Measurements from ENCODE around the gene ESPN. TPM values are rescaled to one million over a fixed set of nuclear protein-coding genes. Genes with fewer than 3 reads are reported as not detected.
A peak's percentile ranks its signal among the peaks of the same experiment; 100 is the strongest.
"Not testable (repeated sequence)": the region's sequence is repeated elsewhere in the genome, so short reads cannot be mapped to it uniquely, and the experiment has no call there.

Gene ESPN
- total RNA-seq, 1 donor from 2014 or later, result 0.90 TPM

GRCh38 chr1:6447016-6447817, 22.6 kb downstream of the ESPN start:
- DNase-seq (ENCODE audit: low read depth in 2 of 2), result no peak

- DNase-seq (ENCODE audit: low read depth in 2 of 2), result no peak
Measured at GRCh38 chr1:6447818-6448748, 23.5 kb downstream of the ESPN start.

GRCh38 chr1:6448749-6449631, 24.4 kb downstream of the ESPN start:
- DNase-seq (ENCODE audit: low read depth in 2 of 2), result peak in 1 of 2 donors; percentile 28

GRCh38 chr1:6450005-6450450, 25.5 kb downstream of the ESPN start:
- no peak for DNase-seq (ENCODE audit: low read depth in 2 of 2)

GRCh38 chr1:6450486-6450885, 25.9 kb downstream of the ESPN start:
- not testable (repeated sequence) for DNase-seq (ENCODE audit: low read depth in 2 of 2)

GRCh38 chr1:6450943-6451373, 26.4 kb downstream of the ESPN start:
- DNase-seq (ENCODE audit: low read depth in 2 of 2), result no peak

- not testable (repeated sequence) for DNase-seq (ENCODE audit: low read depth in 2 of 2)
Measured at GRCh38 chr1:6453895-6454855, 29.6 kb downstream of the ESPN start.

GRCh38 chr1:6454856-6455751, 30.5 kb downstream of the ESPN start:
- peak in 1 of 2 donors; percentile 36 for DNase-seq (ENCODE audit: low read depth in 2 of 2)

- not testable (repeated sequence) for DNase-seq (ENCODE audit: low read depth in 2 of 2)
Measured at GRCh38 chr1:6455752-6456520, 31.4 kb downstream of the ESPN start.

GRCh38 chr1:6456800-6457466, 32.4 kb downstream of the ESPN start:
- no peak for DNase-seq (ENCODE audit: low read depth in 2 of 2)

- no peak for DNase-seq (ENCODE audit: low read depth in 2 of 2)
Measured at GRCh38 chr1:6459850-6460265, 35.3 kb downstream of the ESPN start.

- DNase-seq (ENCODE audit: low read depth in 2 of 2), result no peak
Measured at GRCh38 chr1:6460301-6461050, 35.9 kb downstream of the ESPN start.

GRCh38 chr1:6461051-6461530, 36.5 kb downstream of the ESPN start:
- no peak for DNase-seq (ENCODE audit: low read depth in 2 of 2)

- no peak for DNase-seq (ENCODE audit: low read depth in 2 of 2)
Measured at GRCh38 chr1:6461538-6462411, 37.2 kb downstream of the ESPN start.

GRCh38 chr1:6462412-6463119, 38.0 kb downstream of the ESPN start:
- DNase-seq (ENCODE audit: low read depth in 2 of 2), result no peak

All from dermis microvascular lymphatic vessel endothelial cell (primary cell).